Activated T-helper 1 cell treated with anti-CD3 and anti-CD28 coated beads, Interleukin-2, amount 50 U/mL, for 16 hours (primary cell): ENCODE results near the gene OR13J1.
A peak's percentile ranks its signal among the peaks of the same experiment; 100 is the strongest.
"Not testable (repeated sequence)": the region's sequence is repeated elsewhere in the genome, so short reads cannot be mapped to it uniquely, and the experiment has no call there.

Experiments
- DNase-seq, 2 donors: peaks; one replicate each; pipeline ENCODE4 v3.0.0-alpha.2; 2020; ENCODE audit warnings: low read depth in 1 of 2, low spot score in 1 of 2

The OR13J1 gene

GRCh38 chr9:35905051-35905781, 35.0 kb upstream of the OR13J1 start:
- DNase-seq = no peak

- no peak for DNase-seq
Measured at GRCh38 chr9:35904338-35904737, 34.1 kb upstream of the OR13J1 start.

DNA sequence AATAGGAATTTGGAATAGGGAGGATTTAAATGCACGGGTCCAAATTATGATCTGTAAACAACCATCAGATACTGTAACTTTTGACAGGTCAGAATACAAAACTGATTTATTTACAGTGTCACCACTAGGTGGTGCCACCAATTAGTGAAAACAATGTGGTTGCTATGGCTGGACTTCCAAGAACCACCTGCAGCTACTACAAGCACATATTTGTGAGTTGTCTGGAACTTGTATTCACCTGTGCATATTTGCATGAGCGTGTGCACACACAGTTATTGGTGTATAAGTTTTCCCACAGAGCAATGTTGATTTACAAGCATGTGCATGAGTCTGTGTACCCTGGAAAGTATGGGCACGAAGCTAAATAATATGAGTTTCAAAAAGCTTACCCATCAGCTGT, 32.8 kb upstream of the OR13J1 start:
- no peak for DNase-seq

DNA sequence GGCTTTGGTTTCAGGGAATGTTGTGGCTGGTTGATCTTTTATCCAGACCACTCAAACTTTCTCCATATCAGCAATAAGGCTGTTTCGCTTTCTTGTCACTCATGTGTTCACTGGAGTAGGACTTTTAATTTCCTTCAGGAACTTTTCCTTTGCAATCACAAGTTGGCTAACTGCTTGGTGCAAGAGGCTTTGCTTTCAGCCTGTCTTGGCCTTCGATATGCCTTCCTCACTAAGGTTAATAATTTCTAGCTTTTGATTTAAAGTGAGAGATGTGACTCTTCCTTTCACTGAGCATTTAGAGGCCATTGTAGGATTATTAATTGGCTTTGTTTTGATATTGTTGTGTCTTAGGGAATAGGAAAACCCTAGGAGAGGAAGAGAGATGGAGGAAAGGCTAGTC, 28.8 kb upstream of the OR13J1 start:
- no peak for DNase-seq

DNA sequence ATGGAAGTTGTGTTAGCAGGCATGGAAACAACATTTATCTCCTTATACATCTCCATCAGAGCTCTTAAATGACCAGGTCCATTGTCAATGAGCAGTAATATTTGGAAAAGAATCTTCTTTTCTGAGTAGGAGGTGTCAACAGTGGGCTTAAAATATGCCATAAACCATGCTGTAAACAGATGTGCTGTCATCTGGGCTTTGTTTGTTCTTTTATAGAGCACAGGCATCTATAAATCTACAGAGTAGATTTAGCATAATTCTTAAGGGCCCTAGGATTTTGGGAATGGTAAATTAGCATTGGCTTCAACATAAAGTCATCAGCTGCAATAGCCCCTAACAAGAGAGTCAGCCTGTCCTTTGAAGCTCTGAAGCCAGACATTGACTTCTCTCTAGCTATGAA, 28.1 kb upstream of the OR13J1 start:
- DNase-seq = no peak

GRCh38 chr9:35897376-35898099, 27.3 kb upstream of the OR13J1 start:
- not testable (repeated sequence) for DNase-seq

DNA sequence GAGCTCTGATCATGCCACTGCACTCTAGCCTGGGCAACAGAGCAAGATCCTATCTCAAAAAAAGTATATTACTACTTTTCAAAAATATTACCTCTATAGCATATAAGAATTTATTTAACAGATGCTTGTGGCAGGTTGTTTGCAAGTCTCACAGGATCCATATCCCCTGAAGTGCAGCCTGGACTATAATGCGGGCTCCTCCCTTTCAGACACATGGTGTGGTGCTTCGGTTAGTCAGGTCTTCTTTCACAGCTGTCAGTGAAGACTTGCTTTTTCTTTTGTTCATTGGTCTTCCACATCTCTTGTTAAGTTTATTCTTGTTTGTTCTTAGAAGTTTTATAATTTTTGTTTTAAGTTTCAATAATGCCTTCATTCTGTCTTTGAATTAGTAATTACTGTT, 26.4 kb upstream of the OR13J1 start:
- DNase-seq = no peak

DNA sequence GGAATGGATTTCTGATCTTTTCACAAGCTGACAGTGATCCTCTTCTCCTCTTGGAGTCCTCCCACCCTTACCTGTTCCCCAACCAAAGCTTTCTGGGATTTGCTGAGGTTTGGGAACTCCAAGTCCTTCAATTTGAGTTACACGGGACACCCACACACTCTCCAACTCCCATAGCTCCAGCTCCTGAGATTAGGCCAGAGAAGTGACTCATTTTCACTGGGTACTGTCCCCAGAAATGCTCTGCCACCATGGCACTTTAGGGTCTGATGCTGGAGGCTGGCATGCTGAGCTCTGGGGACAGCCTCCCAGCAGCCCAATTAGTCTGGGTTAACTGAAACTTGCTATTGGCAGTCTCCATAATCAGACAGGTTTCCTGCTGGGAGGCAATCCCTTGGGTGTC, 21.9 kb upstream of the OR13J1 start:
- DNase-seq = no peak

DNA sequence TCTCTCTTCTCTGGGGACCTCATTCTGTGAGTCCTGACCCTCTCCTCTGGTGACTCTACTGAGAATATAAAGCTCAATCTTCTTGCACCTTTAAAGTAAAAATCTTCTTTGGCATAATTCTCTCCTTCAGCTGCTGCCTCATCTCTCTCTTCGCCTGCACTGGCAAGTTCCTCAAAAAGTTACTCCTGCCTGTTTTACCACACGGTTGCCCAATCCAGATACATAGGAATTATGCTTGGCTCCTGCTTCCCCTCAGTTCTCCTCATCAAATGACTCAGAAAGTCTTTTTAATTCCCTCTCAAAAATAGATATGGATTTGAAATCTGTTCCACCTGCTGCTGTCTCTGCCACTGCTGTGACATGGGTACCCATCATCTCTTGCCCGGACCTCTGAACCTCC, 21.4 kb upstream of the OR13J1 start:
- no peak for DNase-seq

DNA sequence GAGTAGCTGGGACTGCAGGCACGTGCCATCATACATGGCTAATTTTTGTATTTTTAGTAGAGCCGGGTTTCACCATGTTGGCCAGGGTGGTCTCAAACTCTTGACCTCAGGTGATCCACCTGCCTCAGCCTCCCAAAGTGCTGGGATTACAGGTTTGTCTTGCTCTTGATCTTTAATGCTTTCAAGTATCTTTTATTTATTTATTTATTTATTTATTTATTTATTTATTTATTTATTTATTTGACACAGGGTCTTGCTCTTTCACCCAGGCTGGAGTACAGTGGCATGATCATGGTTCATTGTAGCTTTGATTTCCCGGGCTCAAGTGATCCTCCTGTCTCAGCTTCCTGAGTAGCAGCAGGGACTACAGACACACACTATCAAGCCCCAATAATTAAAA, 14.7 kb upstream of the OR13J1 start:
- DNase-seq = not testable (repeated sequence)

DNA sequence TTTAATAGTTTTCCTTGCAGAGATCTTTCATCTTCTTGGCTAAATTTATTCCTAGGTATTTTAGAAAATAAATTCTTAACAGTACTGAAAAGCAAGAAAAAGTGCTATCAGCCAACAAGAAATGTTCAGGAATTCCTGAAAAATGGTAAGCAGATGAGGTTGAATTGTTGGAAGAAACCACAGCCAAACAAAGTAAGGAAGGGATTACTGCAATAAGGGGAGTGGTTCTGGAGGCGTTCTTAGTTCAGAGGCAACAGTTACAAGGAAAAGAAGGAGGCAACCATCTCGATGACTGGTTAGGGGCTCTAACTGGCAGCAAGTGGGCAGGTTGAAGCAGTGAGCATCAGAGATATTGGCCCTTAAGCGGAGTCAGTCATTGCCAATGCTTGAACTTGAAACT, 12.8 kb upstream of the OR13J1 start:
- no peak for DNase-seq

DNA sequence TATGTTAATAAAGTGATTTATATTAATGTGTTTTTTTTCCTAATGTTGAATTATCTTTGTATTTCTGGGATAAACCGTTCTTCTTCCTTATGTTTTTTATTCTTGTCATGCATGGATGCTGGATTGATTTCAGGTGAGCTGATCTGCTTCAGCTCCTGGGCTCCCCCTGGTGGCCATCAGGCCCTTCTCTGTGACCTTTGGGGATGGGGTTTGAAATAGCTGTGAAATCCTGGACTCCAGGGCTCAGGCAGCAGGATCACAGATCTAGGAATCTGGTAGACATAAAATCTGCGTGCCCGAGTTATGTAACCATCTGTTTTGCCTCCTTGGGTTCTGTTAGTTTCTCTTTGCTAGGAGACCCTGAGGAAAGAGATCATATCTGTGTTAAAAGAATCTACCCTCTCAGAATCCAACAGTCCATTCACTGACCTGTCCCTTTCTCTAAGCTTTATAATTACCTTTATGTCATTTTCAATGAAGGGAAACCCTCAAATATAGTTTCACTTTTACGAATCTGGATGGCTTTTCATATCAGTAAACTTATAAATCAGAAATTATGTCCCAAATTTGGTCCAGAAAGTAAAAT, 12.2 kb upstream of the OR13J1 start:
- peak; percentile 62 to 69 for DNase-seq

DNA sequence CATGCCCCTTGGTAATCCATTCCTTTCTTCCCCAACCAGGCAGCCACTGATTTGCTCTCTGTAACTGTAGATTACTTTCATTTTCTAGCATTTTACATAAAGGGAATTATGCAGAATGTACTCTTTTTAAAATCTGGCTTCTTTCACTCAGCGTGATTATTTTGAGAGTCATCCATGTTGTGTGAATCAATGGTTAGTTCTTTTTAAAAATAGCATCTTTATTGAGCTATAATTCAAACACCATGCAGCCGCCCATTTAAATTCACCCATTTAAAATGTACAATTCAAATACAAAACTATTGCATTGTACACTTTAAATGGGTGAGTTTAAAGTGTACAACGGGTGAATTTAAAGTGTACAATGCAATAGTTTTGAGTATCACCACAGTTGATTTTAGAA, 2.3 kb upstream of the OR13J1 start:
- DNase-seq = no peak

- DNase-seq = no peak
Measured at GRCh38 chr9:35871545-35871944, 1.3 kb upstream of the OR13J1 start.

DNA sequence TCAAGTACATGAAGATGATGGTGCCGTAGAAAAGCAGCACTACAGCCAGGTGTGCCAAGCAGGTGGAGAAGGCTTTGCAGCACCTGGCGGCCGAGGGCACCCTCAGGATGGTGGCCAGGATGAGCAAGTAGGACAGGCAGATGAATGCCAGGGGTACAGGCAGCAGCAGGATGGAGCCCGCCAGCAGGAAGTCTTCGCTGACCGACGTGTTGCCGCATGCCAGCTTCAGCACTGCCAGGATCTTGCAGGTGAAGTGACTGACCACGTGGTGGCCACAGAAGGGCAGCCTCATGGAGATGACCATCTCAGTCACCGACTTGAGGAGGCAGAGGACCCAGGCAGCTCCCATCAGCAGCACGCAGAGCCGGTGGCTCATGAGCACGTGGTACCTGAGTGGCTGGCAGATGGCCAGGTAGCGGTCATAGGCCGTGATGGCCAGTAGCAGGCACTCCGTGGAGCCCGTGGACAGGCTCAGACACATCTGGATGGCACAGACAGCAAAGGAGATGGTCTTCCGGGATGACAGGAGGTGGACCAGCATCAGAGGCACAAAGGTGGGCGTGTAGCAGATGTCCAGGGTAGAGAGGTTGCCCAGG, 482 bp downstream of the OR13J1 start:
- DNase-seq = no peak

DNA sequence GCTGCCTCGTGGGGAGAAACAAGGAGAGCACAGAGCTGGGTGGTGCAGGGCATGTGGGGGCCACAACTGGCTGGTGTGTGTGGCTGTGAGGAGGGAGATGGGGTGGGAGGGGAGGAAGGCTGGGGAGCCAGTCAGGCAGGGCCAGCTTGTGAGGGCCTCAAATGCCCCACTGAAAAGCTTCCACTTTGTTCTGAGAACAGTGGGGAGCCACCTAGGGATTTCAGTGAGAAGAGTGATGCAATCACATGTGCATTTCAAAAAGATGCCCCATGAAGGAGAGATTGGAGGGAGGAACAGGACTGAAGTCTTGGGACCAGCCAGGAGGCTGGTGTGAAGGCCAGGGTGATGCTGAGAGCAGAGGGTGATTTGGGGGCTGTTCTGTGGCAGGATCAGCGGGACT, 1.3 kb downstream of the OR13J1 start:
- DNase-seq = no peak

GRCh38 chr9:35867538-35867937, 2.7 kb downstream of the OR13J1 start:
- no peak for DNase-seq

DNA sequence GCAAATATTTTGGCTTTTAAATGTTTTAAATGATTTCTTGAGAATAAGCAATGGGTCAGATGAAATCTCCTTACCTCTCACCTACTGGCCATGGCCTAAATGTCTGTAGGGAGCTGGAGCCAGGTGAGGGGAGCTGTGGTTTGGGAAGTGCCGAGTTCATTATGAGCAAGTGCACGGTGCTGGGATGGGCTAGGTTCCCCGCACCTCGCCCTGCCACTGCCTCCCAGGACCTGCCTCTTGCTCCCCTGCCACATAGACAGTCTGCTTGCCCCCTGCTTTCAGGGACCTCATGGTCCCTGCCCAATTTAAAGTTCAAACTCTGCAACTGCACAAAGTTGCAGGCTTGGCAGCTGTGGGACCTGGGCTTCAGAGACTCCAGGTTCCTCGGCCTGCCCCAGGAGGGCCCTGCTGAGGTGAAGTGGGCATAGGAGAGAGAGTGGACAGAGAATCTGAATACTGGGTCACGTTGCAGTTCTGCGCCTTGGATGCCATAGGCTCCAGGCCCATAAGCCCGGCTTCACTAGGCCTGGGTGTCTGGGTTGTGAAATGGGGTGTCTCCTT, 5.4 kb downstream of the OR13J1 start:
- no peak for DNase-seq

- no peak for DNase-seq
Measured at GRCh38 chr9:35863583-35863982, 6.6 kb downstream of the OR13J1 start.

GRCh38 chr9:35862328-35862727, 7.9 kb downstream of the OR13J1 start:
- DNase-seq = no peak

- no peak for DNase-seq
Measured at GRCh38 chr9:35861161-35861897, 8.9 kb downstream of the OR13J1 start.
